Breast epithelium (tissue), 4 donors: ENCODE data around the gene RAB9A. TPM values are rescaled to one million over a fixed set of nuclear protein-coding genes. Genes with fewer than 3 reads are reported as not detected.
"Not testable (repeated sequence)": the region's sequence is repeated elsewhere in the genome, so short reads cannot be mapped to it uniquely, and the experiment has no call there.

Experiments used
- DNase-seq, 2 donors: peaks; one replicate each; pipeline ENCODE4 v3.0.0-alpha.2; 2019; ENCODE audit warnings: low spot score in 2 of 2
- H3K27ac ChIP-seq, 2 donors: fragments of 200-600 bp; sonication (generic) in 1 of 2; one replicate each; pipeline ENCODE4 v1.5.1; 2016 to 2019; ENCODE audit warnings: mild to moderate bottlenecking in 1 of 2
- H3K27me3 ChIP-seq, 2 donors: fragments of 200-600 bp; sonication (generic) in 1 of 2; one replicate each; pipeline versions ENCODE4 v1.5.1 to v1.6.0; 2017 to 2019; ENCODE audit warnings: control low read depth in 1 of 2, mild to moderate bottlenecking in 1 of 2
- H3K36me3 ChIP-seq: fragments of 200-600 bp; one replicate; pipeline ENCODE4 v1.5.1; 2019
- H3K4me1 ChIP-seq, 2 donors: fragments of 200-600 bp; sonication (generic); one replicate each; pipeline ENCODE4 v1.5.1; 2016 to 2019; ENCODE audit warnings: control low read depth in 1 of 2
- H3K4me3 ChIP-seq, 3 donors: fragments of 200-600 bp; sonication (generic); 1 replicate in 2 of 3; 2 replicates in 1 of 3; pipeline ENCODE4 v1.5.1; 2016 to 2019; ENCODE audit warnings: mild to moderate bottlenecking in 3 of 3, moderate library complexity in 2 of 3
- H3K9me3 ChIP-seq, 2 donors: fragments of 200-600 bp; sonication (generic) in 1 of 2; one replicate each; pipeline ENCODE4 v1.5.1; 2016 to 2019; ENCODE audit warnings: control low read depth in 1 of 2
- POLR2A ChIP-seq: fragments of 450-650 bp; IDR thresholded peaks from one replicate; pipeline ENCODE4 v1.6.1; 2016; ENCODE audit warnings: antibody characterized with exemption, mild to moderate bottlenecking, moderate library complexity
- POLR2AphosphoS5 ChIP-seq, 3 donors: sonication (generic); formaldehyde crosslinking; IDR thresholded peaks; one replicate each; pipeline ENCODE4 v1.6.1; 2017; ENCODE audit warnings: antibody characterized with exemption in 3 of 3
- intact Hi-C: fragments of 100-400 bp; cut with DNase I; formaldehyde crosslinking; loops from one replicate; pipeline ENCODE4 v1.15.1; 2023; ENCODE audit warnings: low total_unique reads
- total RNA-seq, 3 donors: library from RNA; depleted of rRNA; stranded (reverse); fragments of >200 nt; gene quantifications; one replicate each; pipeline ENCODE4 v1.1.0, GENCODE V29; 2016
- TF ChIP-seq, protein P1 (sequence below), 3 donors: fragments of 450-650 bp; IDR thresholded peaks; one replicate each; pipeline ENCODE4 v1.5.1; 2016 to 2017; ENCODE audit warnings: antibody characterized with exemption in 3 of 3, mild to moderate bottlenecking in 3 of 3, moderate library complexity in 3 of 3

The RAB9A gene, protein sequence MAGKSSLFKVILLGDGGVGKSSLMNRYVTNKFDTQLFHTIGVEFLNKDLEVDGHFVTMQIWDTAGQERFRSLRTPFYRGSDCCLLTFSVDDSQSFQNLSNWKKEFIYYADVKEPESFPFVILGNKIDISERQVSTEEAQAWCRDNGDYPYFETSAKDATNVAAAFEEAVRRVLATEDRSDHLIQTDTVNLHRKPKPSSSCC
- total RNA-seq, result 10 to 100 TPM; 41.0 to 63.4 (median 43.2) TPM

DNA sequence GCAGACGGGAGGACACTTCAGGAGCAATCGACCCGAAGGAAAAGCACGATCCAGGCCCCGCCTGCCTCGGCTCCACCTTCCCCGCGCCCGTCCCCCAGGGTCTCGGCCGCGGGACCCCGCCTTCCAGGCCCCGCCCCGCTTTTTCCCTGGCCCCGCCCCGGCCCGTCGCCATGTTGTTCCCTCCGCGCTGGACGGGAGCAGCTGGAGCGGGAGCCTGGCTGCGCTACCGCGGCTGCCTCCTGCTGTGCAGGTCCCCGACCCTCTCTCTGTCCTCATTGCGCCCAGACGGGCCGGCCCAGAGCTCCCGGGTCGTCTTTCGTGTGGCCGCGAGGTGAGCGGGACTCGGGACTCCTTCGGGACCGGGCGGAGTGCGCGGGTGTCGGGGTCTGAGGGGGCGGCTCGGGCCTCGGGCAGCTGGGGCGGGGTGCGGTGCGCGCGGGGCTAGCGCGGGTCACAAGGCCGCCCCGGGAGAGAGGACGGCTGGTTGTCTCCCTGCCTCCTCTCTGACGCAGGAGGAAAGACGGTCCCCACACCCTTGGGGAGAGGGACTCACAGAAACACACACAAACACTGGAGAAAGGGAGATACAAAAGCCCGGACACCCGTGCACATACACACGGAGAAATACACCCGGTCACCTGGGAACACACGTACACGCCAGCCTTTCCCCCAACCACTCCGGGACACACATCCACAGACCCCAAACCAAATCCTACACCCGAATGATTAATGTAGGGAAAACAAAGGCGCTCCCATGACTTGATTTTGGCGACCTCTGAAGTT is at the start of gene RAB9A:
RAB9A (plus strand) TSS at position 171 of the 783 bp plus-strand sequence. CDS start 19,619 bp downstream, outside the sequence.
- TF ChIP-seq, protein P1, sequence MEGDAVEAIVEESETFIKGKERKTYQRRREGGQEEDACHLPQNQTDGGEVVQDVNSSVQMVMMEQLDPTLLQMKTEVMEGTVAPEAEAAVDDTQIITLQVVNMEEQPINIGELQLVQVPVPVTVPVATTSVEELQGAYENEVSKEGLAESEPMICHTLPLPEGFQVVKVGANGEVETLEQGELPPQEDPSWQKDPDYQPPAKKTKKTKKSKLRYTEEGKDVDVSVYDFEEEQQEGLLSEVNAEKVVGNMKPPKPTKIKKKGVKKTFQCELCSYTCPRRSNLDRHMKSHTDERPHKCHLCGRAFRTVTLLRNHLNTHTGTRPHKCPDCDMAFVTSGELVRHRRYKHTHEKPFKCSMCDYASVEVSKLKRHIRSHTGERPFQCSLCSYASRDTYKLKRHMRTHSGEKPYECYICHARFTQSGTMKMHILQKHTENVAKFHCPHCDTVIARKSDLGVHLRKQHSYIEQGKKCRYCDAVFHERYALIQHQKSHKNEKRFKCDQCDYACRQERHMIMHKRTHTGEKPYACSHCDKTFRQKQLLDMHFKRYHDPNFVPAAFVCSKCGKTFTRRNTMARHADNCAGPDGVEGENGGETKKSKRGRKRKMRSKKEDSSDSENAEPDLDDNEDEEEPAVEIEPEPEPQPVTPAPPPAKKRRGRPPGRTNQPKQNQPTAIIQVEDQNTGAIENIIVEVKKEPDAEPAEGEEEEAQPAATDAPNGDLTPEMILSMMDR (IDR thresholded peaks at IDR 0.05), result no peak
- TF ChIP-seq POLR2AphosphoS5 (IDR thresholded peaks at IDR 0.05) (peak; percentile 82 to 93 (median 86)), POLR2A (peak; percentile 92)
- Histone ChIP-seq H3K27me3 (peaks cover 0 to 36% of the 10 kb centered on the region in 2 donors), H3K27ac (peak within 1 kb of the TSS; percentile 91 to 96), H3K9me3 (no peaks in the 10 kb centered on the region), H3K4me3 (peak within 1 kb of the TSS; percentile 70 to 78 (median 72)), H3K36me3 (no peaks in the 10 kb centered on the region), H3K4me1 (no peaks in the 10 kb centered on the region)
- DNase-seq, result peak; percentile 84 to 85
- intact Hi-C loops, result no loop called here

DNA sequence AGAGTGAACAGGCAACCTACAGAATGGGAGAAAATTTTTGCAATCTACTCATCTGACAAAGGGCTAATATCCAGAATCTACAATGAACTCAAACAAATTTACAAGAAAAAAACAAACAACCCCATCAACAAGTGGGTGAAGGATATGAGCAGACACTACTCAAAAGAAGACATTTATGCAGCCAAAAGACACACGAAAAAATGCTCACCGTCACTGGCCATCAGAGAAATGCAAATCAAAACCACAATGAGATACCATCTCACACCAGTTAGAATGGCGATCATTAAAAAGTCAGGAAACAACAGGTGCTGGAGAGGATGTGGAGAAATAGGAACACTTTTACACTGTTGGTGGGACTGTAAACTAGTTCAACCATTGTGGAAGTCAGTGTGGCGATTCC is 47.2 kb upstream of the RAB9A start:
- H3K36me3 ChIP-seq, DNase-seq, intact Hi-C loops: not testable (repeated sequence)

DNA sequence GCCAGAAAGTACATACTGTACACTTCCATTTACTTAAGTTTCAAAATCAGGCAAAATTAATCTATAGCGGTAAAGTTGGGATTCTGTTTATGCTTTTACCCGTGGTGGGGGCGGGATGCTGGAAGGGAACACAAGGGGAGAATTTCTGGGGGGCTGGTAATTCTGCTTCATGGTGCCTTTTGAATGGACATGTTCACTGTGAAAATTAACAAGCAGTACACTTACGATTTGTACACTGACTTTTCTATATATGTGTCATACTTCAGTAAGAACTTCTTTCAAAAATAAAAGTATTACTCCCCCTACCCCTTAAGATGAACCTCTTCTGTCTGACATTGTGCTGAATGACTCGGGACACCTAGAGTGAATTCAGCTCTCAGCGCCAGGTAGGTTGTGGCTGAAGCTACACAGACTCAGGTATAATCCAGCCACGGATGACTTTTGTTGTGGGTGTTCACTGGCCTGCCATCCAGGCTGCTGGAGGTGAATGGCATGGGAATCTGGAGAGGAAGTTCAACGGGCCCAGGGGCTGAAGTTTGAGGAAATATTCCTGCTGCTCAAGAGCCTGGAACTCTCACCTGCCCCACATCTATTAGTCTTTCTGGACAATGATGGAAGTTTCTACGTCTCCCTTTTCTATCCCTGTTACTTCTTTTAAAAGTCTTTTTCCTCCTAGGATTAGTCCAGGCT is 43.3 kb upstream of the RAB9A start:
- intact Hi-C loops, result no loop called here

More for the DNA sequence above, 47.2 kb upstream of the RAB9A start:
- not testable (repeated sequence) for H3K27ac ChIP-seq, H3K4me1 ChIP-seq, H3K4me3 ChIP-seq
- H3K9me3 ChIP-seq, result peaks cover 1 to 15% of the 10 kb centered on the region in 2 donors
- peaks cover 0 to 61% of the 10 kb centered on the region in 2 donors for H3K27me3 ChIP-seq

DNA sequence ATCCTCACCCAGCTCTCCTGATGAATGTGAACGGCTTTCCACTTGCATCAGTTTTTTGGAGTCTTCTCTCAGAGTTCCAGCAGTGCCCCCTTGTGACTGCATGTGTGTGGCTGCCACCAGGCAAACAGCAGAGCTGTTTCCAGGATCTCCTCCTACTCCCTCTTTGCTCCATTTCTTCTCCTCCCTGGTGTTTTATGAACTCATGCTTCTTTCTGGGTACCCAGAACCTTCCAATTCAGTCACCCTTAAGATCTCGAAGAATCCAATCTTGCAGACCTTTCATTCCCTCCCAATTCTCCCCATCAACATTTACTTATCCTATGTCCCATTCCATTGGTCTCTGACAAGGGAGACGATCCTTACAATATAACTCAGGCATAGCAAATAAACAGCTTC is 42.8 kb upstream of the RAB9A start:
- no peak overlapping the region for H3K27ac ChIP-seq
- intact Hi-C loops, result no loop called here
- DNase-seq, result peak in 1 of 2 donors; percentile 51

More for the DNA sequence above, 43.3 kb upstream of the RAB9A start:
- Histone ChIP-seq H3K27me3 (peaks cover 0 to 70% of the 10 kb centered on the region in 2 donors), H3K4me3 (no peak overlapping the region), H3K9me3 (no peaks in the 10 kb centered on the region), H3K4me1 (no peaks in the 10 kb centered on the region), H3K27ac (no peak overlapping the region), H3K36me3 (no peaks in the 10 kb centered on the region)
- TF ChIP-seq, protein P1 (IDR thresholded peaks at IDR 0.05), result no peak
- no peak for TF ChIP-seq POLR2A
- no peak for TF ChIP-seq POLR2AphosphoS5 (IDR thresholded peaks at IDR 0.05)
- no peak for DNase-seq

DNA sequence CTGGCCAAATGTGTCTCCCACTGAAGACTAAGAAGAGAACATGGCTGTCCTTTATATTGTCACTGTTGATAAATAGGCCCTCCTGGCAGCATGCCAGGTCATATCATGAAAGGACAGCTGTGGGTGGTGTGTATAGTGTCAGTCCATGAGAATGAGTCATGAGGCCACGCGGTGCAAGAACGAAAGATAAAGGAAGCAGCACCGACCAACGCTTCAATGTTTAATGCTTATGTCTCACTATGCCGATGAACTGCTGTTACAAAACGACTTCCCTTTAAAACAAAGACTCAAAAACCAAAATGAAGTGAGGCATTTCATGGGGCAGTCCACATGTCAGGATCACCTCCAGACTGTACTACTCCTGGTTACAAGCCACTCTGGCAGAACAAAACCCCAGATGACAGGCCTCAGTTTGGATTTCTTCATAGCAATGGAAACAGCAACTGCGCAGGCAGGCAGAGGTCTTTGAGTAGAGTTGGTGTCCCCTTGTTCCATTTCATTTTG is 41.2 kb upstream of the RAB9A start:
- H3K36me3 ChIP-seq, result no peaks in the 10 kb centered on the region
- TF ChIP-seq POLR2A (no peak), POLR2AphosphoS5 (IDR thresholded peaks at IDR 0.05) (no peak)
- TF ChIP-seq, protein P1 (IDR thresholded peaks at IDR 0.05), result no peak
- no peak overlapping the region for H3K4me3 ChIP-seq
- H3K27me3 ChIP-seq, result peaks cover 0 to 64% of the 10 kb centered on the region in 2 donors
- intact Hi-C loops, result no loop called here
- DNase-seq, result no peak
- no peaks in the 10 kb centered on the region for H3K9me3 ChIP-seq
- H3K4me1 ChIP-seq, result no peaks in the 10 kb centered on the region
- no peak overlapping the region for H3K27ac ChIP-seq

More for the DNA sequence above, 42.8 kb upstream of the RAB9A start:
- peaks cover 0 to 66% of the 10 kb centered on the region in 2 donors for H3K27me3 ChIP-seq
- no peaks in the 10 kb centered on the region for H3K9me3 ChIP-seq
- no peaks in the 10 kb centered on the region for H3K4me1 ChIP-seq
- H3K36me3 ChIP-seq, result no peaks in the 10 kb centered on the region
- H3K4me3 ChIP-seq, result no peak overlapping the region
- TF ChIP-seq POLR2A, result no peak
- TF ChIP-seq, protein P1 (IDR thresholded peaks at IDR 0.05), result peak in 2 of 3 donors; percentile 39 to 47

DNA sequence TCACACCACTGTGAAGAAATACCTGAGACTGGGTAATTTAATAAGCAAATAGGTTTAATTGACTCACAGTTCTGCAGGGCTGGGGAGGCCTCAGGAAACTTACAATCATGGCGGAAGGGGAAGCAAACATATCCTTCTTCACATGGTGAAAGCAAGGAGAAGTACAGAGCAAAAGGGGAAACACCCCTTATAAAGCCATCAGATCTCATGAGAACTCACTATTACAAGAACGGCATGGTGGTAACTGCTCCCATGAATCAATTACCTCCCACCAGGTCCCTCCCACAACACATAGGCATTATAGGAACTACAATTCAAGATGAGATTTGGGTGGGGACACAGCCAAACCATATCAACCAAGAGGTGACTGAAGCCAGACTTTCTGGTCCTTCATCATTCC is 40.6 kb upstream of the RAB9A start:
- intact Hi-C loops, H3K36me3 ChIP-seq, H3K27ac ChIP-seq, DNase-seq, H3K4me1 ChIP-seq, H3K4me3 ChIP-seq, H3K9me3 ChIP-seq: not testable (repeated sequence)
- peaks cover 0 to 58% of the 10 kb centered on the region in 2 donors for H3K27me3 ChIP-seq
